ENCODE data around the gene MDC1.
"Not testable (repeated sequence)": the region's sequence is repeated elsewhere in the genome, so short reads cannot be mapped to it uniquely, and the experiment has no call there.

Gene MDC1, protein sequence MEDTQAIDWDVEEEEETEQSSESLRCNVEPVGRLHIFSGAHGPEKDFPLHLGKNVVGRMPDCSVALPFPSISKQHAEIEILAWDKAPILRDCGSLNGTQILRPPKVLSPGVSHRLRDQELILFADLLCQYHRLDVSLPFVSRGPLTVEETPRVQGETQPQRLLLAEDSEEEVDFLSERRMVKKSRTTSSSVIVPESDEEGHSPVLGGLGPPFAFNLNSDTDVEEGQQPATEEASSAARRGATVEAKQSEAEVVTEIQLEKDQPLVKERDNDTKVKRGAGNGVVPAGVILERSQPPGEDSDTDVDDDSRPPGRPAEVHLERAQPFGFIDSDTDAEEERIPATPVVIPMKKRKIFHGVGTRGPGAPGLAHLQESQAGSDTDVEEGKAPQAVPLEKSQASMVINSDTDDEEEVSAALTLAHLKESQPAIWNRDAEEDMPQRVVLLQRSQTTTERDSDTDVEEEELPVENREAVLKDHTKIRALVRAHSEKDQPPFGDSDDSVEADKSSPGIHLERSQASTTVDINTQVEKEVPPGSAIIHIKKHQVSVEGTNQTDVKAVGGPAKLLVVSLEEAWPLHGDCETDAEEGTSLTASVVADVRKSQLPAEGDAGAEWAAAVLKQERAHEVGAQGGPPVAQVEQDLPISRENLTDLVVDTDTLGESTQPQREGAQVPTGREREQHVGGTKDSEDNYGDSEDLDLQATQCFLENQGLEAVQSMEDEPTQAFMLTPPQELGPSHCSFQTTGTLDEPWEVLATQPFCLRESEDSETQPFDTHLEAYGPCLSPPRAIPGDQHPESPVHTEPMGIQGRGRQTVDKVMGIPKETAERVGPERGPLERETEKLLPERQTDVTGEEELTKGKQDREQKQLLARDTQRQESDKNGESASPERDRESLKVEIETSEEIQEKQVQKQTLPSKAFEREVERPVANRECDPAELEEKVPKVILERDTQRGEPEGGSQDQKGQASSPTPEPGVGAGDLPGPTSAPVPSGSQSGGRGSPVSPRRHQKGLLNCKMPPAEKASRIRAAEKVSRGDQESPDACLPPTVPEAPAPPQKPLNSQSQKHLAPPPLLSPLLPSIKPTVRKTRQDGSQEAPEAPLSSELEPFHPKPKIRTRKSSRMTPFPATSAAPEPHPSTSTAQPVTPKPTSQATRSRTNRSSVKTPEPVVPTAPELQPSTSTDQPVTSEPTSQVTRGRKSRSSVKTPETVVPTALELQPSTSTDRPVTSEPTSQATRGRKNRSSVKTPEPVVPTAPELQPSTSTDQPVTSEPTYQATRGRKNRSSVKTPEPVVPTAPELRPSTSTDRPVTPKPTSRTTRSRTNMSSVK (N-terminal part only)

DNA sequence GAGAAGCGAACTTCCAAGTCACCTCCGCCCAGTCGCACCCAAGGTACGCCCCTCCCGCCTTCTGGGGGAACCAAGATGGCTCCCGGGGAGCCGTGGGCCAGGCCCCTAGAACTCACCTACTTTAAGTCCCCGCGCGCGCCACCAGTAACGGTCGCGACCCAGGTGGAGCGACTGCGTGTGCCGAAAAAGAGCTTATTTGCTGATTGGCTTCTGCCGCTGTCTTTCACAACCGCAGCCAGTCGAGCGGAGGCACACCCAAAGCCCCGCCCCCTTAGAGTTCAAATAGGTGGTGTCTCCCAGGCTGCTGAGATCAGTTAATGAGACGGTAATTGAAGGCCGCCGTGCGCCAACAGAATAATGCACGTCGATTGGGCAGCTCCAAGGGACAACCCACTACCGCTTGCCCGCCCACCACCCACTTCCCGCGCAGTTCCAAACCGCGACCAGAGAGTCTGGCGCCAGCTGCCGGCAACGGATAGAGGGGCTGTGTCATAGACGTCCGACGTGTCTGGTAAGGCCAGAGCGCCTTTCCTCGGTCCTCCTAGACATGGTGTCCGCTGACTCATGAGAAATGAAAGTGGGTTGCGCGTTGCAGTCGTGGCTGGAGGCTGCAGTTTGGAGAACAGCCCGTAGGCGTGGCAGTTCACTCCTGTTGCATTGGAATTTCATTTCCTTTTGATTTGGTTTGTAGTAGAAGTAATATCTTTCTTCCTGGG is at the start of gene MDC1:
MDC1 (minus strand) TSS at position 153 of the 716 bp plus-strand sequence. CDS start 2,106 bp downstream, outside the sequence.
- Histone ChIP-seq H3K9me3 (ENCODE audit: insufficient read depth, low read length) (no peaks in the 10 kb centered on the region), H4K20me1 (ENCODE audit: insufficient read depth, low read length) (peaks cover 9% of the 10 kb centered on the region), H3K4me2 (ENCODE audit: low read length) (peak within 1 kb of the TSS; percentile 97), H3K4me1 (ENCODE audit: low read length) (peaks cover 24% of the 10 kb centered on the region), H2AFZ (ENCODE audit: low read depth, low read length) (no peak within 1 kb of the TSS), H3K27me3 (ENCODE audit: low read depth, low read length) (no peaks in the 10 kb centered on the region), H3K79me2 (ENCODE audit: low read length) (peaks cover 47% of the 10 kb centered on the region), H3K27ac (ENCODE audit: low read length) (peak within 1 kb of the TSS; percentile 87), H3K9ac (ENCODE audit: low read length) (peak within 1 kb of the TSS; percentile 98), H3K4me3 (ENCODE audit: low read length) (peak within 1 kb of the TSS; percentile 93), H3K36me3 (replicated peaks; ENCODE audit: low read depth, low read length) (peaks cover 14% of the 10 kb centered on the region)
- TF ChIP-seq CTCF (IDR thresholded peaks at IDR 0.05; ENCODE audit: low read depth, low read length) (no peak), EZH2phosphoT487 (IDR thresholded peaks at IDR 0.05; ENCODE audit: low read depth) (no peak)

GRCh38 chr6:30766461-30767157 is 49.5 kb upstream of the MDC1 start:
- Histone ChIP-seq H4K20me1 (ENCODE audit: insufficient read depth, low read length) (no peaks in the 10 kb centered on the region), H3K4me3 (ENCODE audit: low read length) (no peak overlapping the region), H3K9ac (ENCODE audit: low read length) (no peak overlapping the region), H3K27me3 (ENCODE audit: low read depth, low read length) (no peaks in the 10 kb centered on the region), H3K4me2 (ENCODE audit: low read length) (no peak overlapping the region), H3K79me2 (ENCODE audit: low read length) (no peaks in the 10 kb centered on the region), H3K36me3 (replicated peaks; ENCODE audit: low read depth, low read length) (no peaks in the 10 kb centered on the region), H3K9me3 (ENCODE audit: insufficient read depth, low read length) (no peaks in the 10 kb centered on the region), H3K4me1 (ENCODE audit: low read length) (peaks cover 18% of the 10 kb centered on the region), H2AFZ (ENCODE audit: low read depth, low read length) (no peak overlapping the region), H3K27ac (ENCODE audit: low read length) (no peak overlapping the region)
- TF ChIP-seq EZH2phosphoT487 (IDR thresholded peaks at IDR 0.05; ENCODE audit: low read depth), result no peak
- TF ChIP-seq CTCF (IDR thresholded peaks at IDR 0.05; ENCODE audit: low read depth, low read length), result no peak

DNA sequence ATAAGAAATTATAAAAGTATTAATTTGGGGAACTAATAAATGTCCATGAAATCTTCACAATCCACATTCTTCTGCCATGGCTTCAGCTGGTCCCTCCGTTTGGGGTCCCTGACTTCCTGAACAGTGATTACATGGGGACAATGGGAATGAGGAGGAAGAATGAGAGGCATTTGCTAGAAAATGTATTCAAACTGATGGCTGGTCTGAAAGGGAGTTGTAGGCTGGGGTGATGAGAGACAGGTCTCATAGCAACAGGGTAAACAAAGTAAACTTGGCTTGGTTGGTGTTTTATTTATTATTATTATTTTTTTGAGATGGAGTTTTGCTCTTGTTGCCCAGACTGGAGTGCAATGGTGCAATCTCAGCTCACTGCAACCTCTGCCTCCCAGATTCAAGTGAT is 48.4 kb upstream of the MDC1 start:
- not testable (repeated sequence) for H3K4me2 ChIP-seq (ENCODE audit: low read length); H3K9ac ChIP-seq (ENCODE audit: low read length); H3K9me3 ChIP-seq (ENCODE audit: insufficient read depth, low read length); H4K20me1 ChIP-seq (ENCODE audit: insufficient read depth, low read length); H3K27ac ChIP-seq (ENCODE audit: low read length); H3K36me3 ChIP-seq (replicated peaks; ENCODE audit: low read depth, low read length); H3K27me3 ChIP-seq (ENCODE audit: low read depth, low read length); H2AFZ ChIP-seq (ENCODE audit: low read depth, low read length); H3K79me2 ChIP-seq (ENCODE audit: low read length); H3K4me3 ChIP-seq (ENCODE audit: low read length)
- peaks cover 18% of the 10 kb centered on the region for H3K4me1 ChIP-seq (ENCODE audit: low read length)

GRCh38 chr6:30764490-30765043 is 47.5 kb upstream of the MDC1 start:
- not testable (repeated sequence) for H3K9ac ChIP-seq (ENCODE audit: low read length); H3K79me2 ChIP-seq (ENCODE audit: low read length); H3K4me3 ChIP-seq (ENCODE audit: low read length); H3K36me3 ChIP-seq (replicated peaks; ENCODE audit: low read depth, low read length); H3K27ac ChIP-seq (ENCODE audit: low read length); H3K27me3 ChIP-seq (ENCODE audit: low read depth, low read length); H3K9me3 ChIP-seq (ENCODE audit: insufficient read depth, low read length); H4K20me1 ChIP-seq (ENCODE audit: insufficient read depth, low read length)
- H2AFZ ChIP-seq (ENCODE audit: low read depth, low read length), result peak overlapping the region; percentile 91; the same call in 1 of the 2 replicates
- H3K4me1 ChIP-seq (ENCODE audit: low read length), result peaks cover 18% of the 10 kb centered on the region
- peak overlapping the region; percentile 56; the same call in 1 of the 2 replicates for H3K4me2 ChIP-seq (ENCODE audit: low read length)

Data from OCI-LY3 (cell line).